ENCODE measurements around the gene SYTL3. TPM values are rescaled to one million over a fixed set of nuclear protein-coding genes. Genes with fewer than 3 reads are reported as not detected.

Gene SYTL3
- total and polyA plus RNA-seq, 10 of the 15 experiments (the other 5 are each of a cell fraction or from before 2014, with no cell fraction given), result 3.3 to 12.1 (median 6.9) TPM

DNA sequence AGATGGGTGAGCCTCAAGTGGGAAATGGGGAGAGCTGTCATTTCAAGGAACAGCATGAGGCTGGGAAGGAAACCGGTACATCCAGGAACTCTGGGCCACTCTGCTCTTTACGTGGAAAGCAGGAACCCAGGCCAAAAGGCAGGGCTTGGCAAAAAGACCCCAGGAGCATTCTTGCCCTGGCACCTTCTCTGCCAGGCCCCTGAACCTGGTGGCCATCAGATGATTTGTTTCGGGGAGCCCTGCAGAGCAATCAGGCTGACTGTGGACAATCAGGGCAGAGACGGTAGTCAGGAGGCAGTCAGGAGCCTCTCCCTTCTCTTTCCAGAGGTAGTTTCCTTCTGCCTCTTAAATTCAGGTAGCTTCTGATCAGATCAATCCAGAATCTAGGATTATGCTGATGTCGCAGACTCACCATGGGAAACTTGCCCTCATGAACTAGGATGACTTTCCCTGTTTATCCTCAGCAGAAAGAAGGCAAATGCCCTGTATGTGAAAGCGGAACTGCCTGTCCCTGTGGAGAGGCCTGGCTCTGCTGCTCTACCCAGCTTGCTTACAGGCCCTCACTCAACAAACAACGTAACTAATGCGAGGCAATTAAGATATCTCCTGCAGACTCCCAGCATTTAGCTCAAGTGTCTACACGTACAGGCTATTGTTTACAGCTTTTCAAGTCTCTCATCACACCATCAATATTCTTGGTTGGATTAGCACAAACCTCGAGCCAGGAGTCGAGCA, 132.7 kb downstream of the SYTL3 start:
- TF ChIP-seq EED (IDR thresholded peaks at IDR 0.05; ENCODE audit: low read depth), result no peak
- TF ChIP-seq POLR2A (IDR thresholded peaks at IDR 0.05; ENCODE audit: low read depth, low read length), result 0 out of 2 replicates have a peak, but pooled peaks have one; percentile 41
- no peak for TF ChIP-seq ASH2L (IDR thresholded peaks at IDR 0.05; ENCODE audit: borderline replicate concordance, low read depth)
- TF ChIP-seq ZNF622 (IDR thresholded peaks at IDR 0.05), result no peak
- TF ChIP-seq NRF1 (conservative IDR thresholded peaks at IDR 0.05; ENCODE audit: low read depth, low read length), result no peak
- in situ Hi-C loops (cut with MboI) (no loop called here), intact Hi-C loops (cut with micrococcal nuclease; ENCODE audit: unreplicated experiment) (no loop called here)
- no peak overlapping the region for H2AFZ ChIP-seq (ENCODE audit: control insufficient read depth, low read depth, low read length)
- ChIA-PET CTCF (interaction anchor here (0.8 to 1.5 kb wide), 2 partner anchors 65 to 191 kb away, joined by 3 to 4 read pairs; no protein-coding TSS in a partner anchor), SMC1A (ENCODE audit: uncharacterized antibody, unreplicated experiment) (interaction anchor here (0.6 to 1.3 kb wide), 3 partner anchors 9 to 415 kb away, joined by 3 read pairs; no protein-coding TSS in a partner anchor), RAD21 (ENCODE audit: unreplicated experiment) (no interaction called here), POLR2A (interaction anchor here (0.5 kb wide), 1 partner anchor 72 kb away, joined by 3 read pairs; no protein-coding TSS in a partner anchor)
- no peaks in the 10 kb centered on the region for H3K4me1 ChIP-seq (ENCODE audit: control insufficient read depth, insufficient read depth, low read length)
- H3K9ac ChIP-seq (ENCODE audit: control insufficient read depth, insufficient read depth, low read length), result no peak overlapping the region
- no peak overlapping the region for H3K4me2 ChIP-seq (ENCODE audit: control insufficient read depth, insufficient read depth)
- ATAC-seq (no peak), DNase-seq (ENCODE audit: low read depth, low spot score) (no peak), FAIRE-seq (no peak)
- WGBS (ENCODE audit: insufficient coverage, insufficient replicate concordance, low lambda C conversion rate, missing lambda C conversion rate), result 93% methylated on average over 11 of the region's 11 CpGs
- H3K4me3 ChIP-seq, result no peak overlapping the region
- H3K9me3 ChIP-seq (replicated peaks; ENCODE audit: control insufficient read depth, insufficient read depth, low read length), result no peaks in the 10 kb centered on the region
- H3K27me3 ChIP-seq (replicated peaks in 1 of 2; ENCODE audit: control insufficient read depth in 2 of 2, insufficient read depth in 2 of 2, low read length in 1 of 2), result no peaks in the 10 kb centered on the region
- no TSS peak for BruUV-seq (replicated peaks)
- peaks cover 2% of the 10 kb centered on the region for H3K79me2 ChIP-seq (ENCODE audit: control insufficient read depth, insufficient read depth, low read length)
- peaks cover 62 to 64% of the 10 kb centered on the region in 2 experiments for H3K36me3 ChIP-seq (ENCODE audit: control insufficient read depth in 2 of 2, insufficient read depth in 2 of 2, low read length in 1 of 2)
- no peaks in the 10 kb centered on the region; the same call in 1 of the 2 replicates for H4K20me1 ChIP-seq (ENCODE audit: control insufficient read depth, insufficient read depth)
- H3K27ac ChIP-seq (ENCODE audit: control insufficient read depth, insufficient read depth), result no peak overlapping the region

- FAIRE-seq (no peak), ATAC-seq (no peak), DNase-seq (ENCODE audit: low read depth, low spot score) (no peak)
- H3K4me3 ChIP-seq, result no peak overlapping the region
- intact Hi-C loops (cut with micrococcal nuclease; ENCODE audit: unreplicated experiment) (no loop called here), in situ Hi-C loops (cut with MboI) (no loop called here)
- no peaks in the 10 kb centered on the region for H3K27me3 ChIP-seq (replicated peaks in 1 of 2; ENCODE audit: control insufficient read depth in 2 of 2, insufficient read depth in 2 of 2, low read length in 1 of 2)
- H3K4me2 ChIP-seq (ENCODE audit: control insufficient read depth, insufficient read depth), result no peak overlapping the region
- CTCF ChIA-PET, result interaction anchor here (0.8 to 1.5 kb wide), 2 partner anchors 65 to 190 kb away, joined by 3 to 4 read pairs; no protein-coding TSS in a partner anchor
- H3K9ac ChIP-seq (ENCODE audit: control insufficient read depth, insufficient read depth, low read length), result no peak overlapping the region
- H3K27ac ChIP-seq (ENCODE audit: control insufficient read depth, insufficient read depth), result no peak overlapping the region
- H3K79me2 ChIP-seq (ENCODE audit: control insufficient read depth, insufficient read depth, low read length), result peaks cover 2% of the 10 kb centered on the region
- POLR2A ChIA-PET, result no interaction called here
- WGBS (ENCODE audit: insufficient coverage, insufficient replicate concordance, low lambda C conversion rate, missing lambda C conversion rate), result 75% methylated on average over 4 of the region's 4 CpGs
- BruUV-seq (replicated peaks), result no TSS peak
- no peaks in the 10 kb centered on the region for H3K9me3 ChIP-seq (replicated peaks; ENCODE audit: control insufficient read depth, insufficient read depth, low read length)
- H2AFZ ChIP-seq (ENCODE audit: control insufficient read depth, low read depth, low read length), result no peak overlapping the region
- SMC1A ChIA-PET (ENCODE audit: uncharacterized antibody, unreplicated experiment), result interaction anchor here (0.9 kb wide), 1 partner anchor 9 kb away, joined by 3 read pairs; no protein-coding TSS in a partner anchor
- H3K36me3 ChIP-seq (ENCODE audit: control insufficient read depth in 2 of 2, insufficient read depth in 2 of 2, low read length in 1 of 2), result peaks cover 59 to 60% of the 10 kb centered on the region in 2 experiments
- no peaks in the 10 kb centered on the region; the same call in 1 of the 2 replicates for H4K20me1 ChIP-seq (ENCODE audit: control insufficient read depth, insufficient read depth)
- RAD21 ChIA-PET (ENCODE audit: unreplicated experiment), result no interaction called here
- H3K4me1 ChIP-seq (ENCODE audit: control insufficient read depth, insufficient read depth, low read length), result no peaks in the 10 kb centered on the region
- no peak for TF ChIP-seq EED (IDR thresholded peaks at IDR 0.05; ENCODE audit: low read depth)
- no peak for TF ChIP-seq PAX8 (IDR thresholded peaks at IDR 0.05)
- TF ChIP-seq GATAD2B (conservative IDR thresholded peaks at IDR 0.05; ENCODE audit: low read depth), result no peak
- no peak for TF ChIP-seq CHD4 (IDR thresholded peaks at IDR 0.05)
- no peak for TF ChIP-seq BHLHE40 (IDR thresholded peaks at IDR 0.05; ENCODE audit: borderline replicate concordance in 1 of 2, low read depth in 2 of 2, low read length in 1 of 2)
- TF ChIP-seq IKZF2 (IDR thresholded peaks at IDR 0.05), result no peak
- no peak for TF ChIP-seq CHD1 (IDR thresholded peaks at IDR 0.05; ENCODE audit: low read depth, low read length)
- TF ChIP-seq, protein P1, sequence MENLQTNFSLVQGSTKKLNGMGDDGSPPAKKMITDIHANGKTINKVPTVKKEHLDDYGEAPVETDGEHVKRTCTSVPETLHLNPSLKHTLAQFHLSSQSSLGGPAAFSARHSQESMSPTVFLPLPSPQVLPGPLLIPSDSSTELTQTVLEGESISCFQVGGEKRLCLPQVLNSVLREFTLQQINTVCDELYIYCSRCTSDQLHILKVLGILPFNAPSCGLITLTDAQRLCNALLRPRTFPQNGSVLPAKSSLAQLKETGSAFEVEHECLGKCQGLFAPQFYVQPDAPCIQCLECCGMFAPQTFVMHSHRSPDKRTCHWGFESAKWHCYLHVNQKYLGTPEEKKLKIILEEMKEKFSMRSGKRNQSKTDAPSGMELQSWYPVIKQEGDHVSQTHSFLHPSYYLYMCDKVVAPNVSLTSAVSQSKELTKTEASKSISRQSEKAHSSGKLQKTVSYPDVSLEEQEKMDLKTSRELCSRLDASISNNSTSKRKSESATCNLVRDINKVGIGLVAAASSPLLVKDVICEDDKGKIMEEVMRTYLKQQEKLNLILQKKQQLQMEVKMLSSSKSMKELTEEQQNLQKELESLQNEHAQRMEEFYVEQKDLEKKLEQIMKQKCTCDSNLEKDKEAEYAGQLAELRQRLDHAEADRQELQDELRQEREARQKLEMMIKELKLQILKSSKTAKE (IDR thresholded peaks at IDR 0.05; ENCODE audit: low read depth, poor library complexity, severe bottlenecking), result no peak
These were observed 133.3 kb downstream of the SYTL3 start for GRCh38 chr6:158783167-158783450.

Measured in GM12878 (cell line).